CD14-positive monocyte (primary cell): ENCODE measurements around the gene ATP1A3. TPM values are rescaled to one million over a fixed set of nuclear protein-coding genes. Genes with fewer than 3 reads are reported as not detected.

Experiments used
- DNase-seq, 3 donors: peaks; one replicate each; pipeline ENCODE4 v3.0.0-alpha.2; 2011 to 2022
- H2AFZ ChIP-seq: 2 replicates; pipeline ENCODE4 v1.6.0; 2012; ENCODE audit warnings: mild to moderate bottlenecking, low read depth, low read length, inconsistent platforms; ENCODE audit not compliant: insufficient read depth, poor library complexity, severe bottlenecking
- H3K27ac ChIP-seq, 2 donors: 1 replicate in 1 of 2; 2 replicates in 1 of 2; pipeline ENCODE4 v1.5.1; 2012 to 2013; ENCODE audit warnings: low read length in 2 of 2, control low read depth in 1 of 2, inconsistent platforms in 1 of 2, low read depth in 1 of 2, mild to moderate bottlenecking in 1 of 2
- H3K27me3 ChIP-seq, 2 donors: one replicate each; pipeline versions ENCODE4 v1.6.0 to v1.6.1; 2011 to 2013; ENCODE audit warnings: low read length in 2 of 2; ENCODE audit not compliant: control insufficient read depth in 2 of 2, insufficient read depth in 2 of 2
- H3K36me3 ChIP-seq, 2 donors: replicated peaks in 1 of 2; 1 replicate in 1 of 2; 2 replicates in 1 of 2; pipeline versions ENCODE4 v1.5.1 to v1.6.1; 2012 to 2013; ENCODE audit warnings: low read length in 2 of 2, control low read depth in 1 of 2, inconsistent platforms in 1 of 2, mild to moderate bottlenecking in 1 of 2; ENCODE audit not compliant: insufficient read depth in 2 of 2, control insufficient read depth in 1 of 2
- H3K4me1 ChIP-seq, 2 donors: 1 replicate in 1 of 2; 2 replicates in 1 of 2; pipeline versions ENCODE4 v1.5.1 to v1.6.1; 2012 to 2013; ENCODE audit warnings: low read length in 2 of 2, control low read depth in 1 of 2, inconsistent platforms in 1 of 2, mild to moderate bottlenecking in 1 of 2, moderate library complexity in 1 of 2; ENCODE audit not compliant: insufficient read depth in 2 of 2, control insufficient read depth in 1 of 2
- H3K4me2 ChIP-seq: replicated peaks from 2 replicates; pipeline ENCODE3; 2012; ENCODE audit warnings: low read length, moderate library complexity, mild to moderate bottlenecking; ENCODE audit not compliant: poor library complexity, severe bottlenecking; ENCODE audit errors: extremely low read depth
- H3K4me3 ChIP-seq, 3 experiments: fragments of 200-600 bp in 1 of 3; sonication (generic) in 1 of 3; replicated peaks in 1 of 3; 1 replicate in 2 of 3; 2 replicates in 1 of 3; pipeline ENCODE4 v1.5.1; 2011 to 2013; ENCODE audit warnings: low read length in 3 of 3, mild to moderate bottlenecking in 3 of 3, control low read depth in 2 of 3, low read depth in 2 of 3, inconsistent platforms in 1 of 3, moderate library complexity in 1 of 3
- H3K79me2 ChIP-seq: 2 replicates; pipeline ENCODE4 v1.6.0; 2012; ENCODE audit warnings: mild to moderate bottlenecking, control low read depth, inconsistent platforms, low read length, moderate library complexity; ENCODE audit not compliant: insufficient read depth
- H3K9ac ChIP-seq: 2 replicates; pipeline ENCODE4 v1.6.0; 2017; ENCODE audit warnings: low read length, mild to moderate bottlenecking; ENCODE audit not compliant: insufficient read depth, poor library complexity, severe bottlenecking
- H3K9me3 ChIP-seq, 2 donors: replicated peaks in 1 of 2; 1 replicate in 1 of 2; 2 replicates in 1 of 2; pipeline versions ENCODE4 v1.5.1 to v1.6.1; 2012 to 2013; ENCODE audit warnings: low read length in 2 of 2, control low read depth in 1 of 2; ENCODE audit not compliant: control insufficient read depth in 1 of 2, insufficient read depth in 1 of 2
- H4K20me1 ChIP-seq: 2 replicates; pipeline ENCODE4 v1.6.0; 2012; ENCODE audit warnings: mild to moderate bottlenecking, low read length, control low read depth, moderate library complexity; ENCODE audit not compliant: insufficient read depth
- H3K27ac Mint-ChIP-seq, 7 donors: one replicate each; pipeline ENCODE4 v1.8.0; 2020; ENCODE audit warnings: mild to moderate bottlenecking in 7 of 7, mixed read lengths in 7 of 7, moderate library complexity in 6 of 7, inconsistent platforms in 2 of 7
- H3K27me3 Mint-ChIP-seq, 3 donors: one replicate each; pipeline ENCODE4 v1.8.0; 2021 to 2022; ENCODE audit warnings: low read depth in 3 of 3, mild to moderate bottlenecking in 3 of 3, mixed read lengths in 3 of 3, moderate library complexity in 3 of 3, inconsistent platforms in 1 of 3
- H3K36me3 Mint-ChIP-seq, 2 donors: one replicate each; pipeline ENCODE4 v1.8.0; 2020; ENCODE audit warnings: mixed read lengths in 2 of 2, inconsistent platforms in 1 of 2, mild to moderate bottlenecking in 1 of 2
- H3K4me1 Mint-ChIP-seq: one replicate; pipeline ENCODE4 v1.8.0; 2020; ENCODE audit warnings: mild to moderate bottlenecking, mixed read lengths
- H3K4me3 Mint-ChIP-seq, 2 donors: one replicate each; pipeline ENCODE4 v1.8.0; 2020; ENCODE audit warnings: mild to moderate bottlenecking in 2 of 2, mixed read lengths in 2 of 2, moderate library complexity in 1 of 2
- H3K9me3 Mint-ChIP-seq, 7 donors: one replicate each; pipeline ENCODE4 v1.8.0; 2020 to 2022; ENCODE audit warnings: mixed read lengths in 7 of 7, mild to moderate bottlenecking in 6 of 7, moderate library complexity in 6 of 7, inconsistent platforms in 2 of 7
- CTCF ChIP-seq: fragments of 200-600 bp; IDR thresholded peaks from one replicate; pipeline ENCODE4 v1.8.0; 2022; ENCODE audit warnings: antibody characterized with exemption, mild to moderate bottlenecking
- WGBS: methylation state at CpG from one replicate; pipeline ENCODE4 v1.1.5; 2013; ENCODE audit warnings: missing lambda C conversion rate; ENCODE audit not compliant: insufficient coverage; 5-methylcytosine and 5-hydroxymethylcytosine counted together
- intact Hi-C, 2 donors: fragments of 100-400 bp; cut with micrococcal nuclease; formaldehyde crosslinking; loops; one replicate each; pipeline versions ENCODE4 v1.15.0 to v1.15.1; 2023
- polyA plus RNA-seq, 3 donors: library from polyadenylated mRNA; depleted of rRNA in 1 of 3; unstranded in 2 of 3; stranded (reverse) in 1 of 3; fragments of 300-500 nt in 2 of 3; fragments of >200 nt in 1 of 3; fragmentation: Illumina TruSeq in 2 of 3; gene quantifications; 1 replicate in 2 of 3; 2 replicates in 1 of 3; pipeline ENCODE4 v1.2.3, GENCODE V29; 2012 to 2021

The ATP1A3 gene
- polyA plus RNA-seq, 3 donors, result 0.07 to 0.10 TPM; not detected in 1

GRCh38 chr19:41934849-41935374 lies 59.1 kb downstream of the ATP1A3 start:
- Mint-ChIP-seq H3K27ac (peak overlapping the region in 1 of 7 donors; percentile 29), H3K4me3 (peak overlapping the region in 1 of 2 donors; percentile 79), H3K36me3 (peaks cover 0 to 2% of the 10 kb centered on the region in 2 donors), H3K9me3 (peaks cover 0 to 10% (median 2%) of the 10 kb centered on the region in 7 donors), H3K27me3 (peaks cover 32 to 71% (median 56%) of the 10 kb centered on the region in 3 donors), H3K4me1 (peaks cover 14% of the 10 kb centered on the region)
- Histone ChIP-seq H3K27me3 (peaks cover 15 to 55% of the 10 kb centered on the region in 2 donors), H3K79me2 (no peaks in the 10 kb centered on the region), H2AFZ (no peak overlapping the region), H3K36me3 (no peaks in the 10 kb centered on the region), H3K4me2 (no peak overlapping the region), H3K9me3 (peaks cover 0 to 14% of the 10 kb centered on the region in 2 donors), H4K20me1 (no peaks in the 10 kb centered on the region), H3K4me3 (no peak overlapping the region), H3K27ac (no peak overlapping the region), H3K4me1 (peaks cover 4 to 5% of the 10 kb centered on the region in 2 donors), H3K9ac (no peak overlapping the region)
- DNase-seq, result peak; percentile 52 to 76 (median 59)
- TF ChIP-seq CTCF, result peak; percentile 91
- 53% methylated on average over 4 of the region's 7 CpGs for WGBS
- intact Hi-C loops, result loop anchor here in 1 of 2 donors (5.0 kb wide), 1 partner anchor 53 kb away; the partner anchor contains the start of gene ARHGEF1

GRCh38 chr19:41933693-41934426 lies 60.2 kb downstream of the ATP1A3 start:
- WGBS, result 59% methylated on average over 7 of the region's 7 CpGs
- H3K9ac ChIP-seq, result no peak overlapping the region
- Mint-ChIP-seq H3K27ac (no peak overlapping the region), H3K4me1 (peaks cover 16% of the 10 kb centered on the region), H3K4me3 (peak overlapping the region in 1 of 2 donors; percentile 13), H3K9me3 (peaks cover 0 to 14% (median 2%) of the 10 kb centered on the region in 7 donors), H3K36me3 (peaks cover 0 to 6% of the 10 kb centered on the region in 2 donors), H3K27me3 (peaks cover 22 to 73% (median 62%) of the 10 kb centered on the region in 3 donors)
- H3K9me3 ChIP-seq, result peaks cover 0 to 24% of the 10 kb centered on the region in 2 donors
- intact Hi-C loops, result loop anchor here in 1 of 2 donors (5.0 kb wide), 1 partner anchor 52 kb away; the partner anchor contains the start of gene ARHGEF1
- no peaks in the 10 kb centered on the region for H3K79me2 ChIP-seq
- H2AFZ ChIP-seq, result no peak overlapping the region
- no peaks in the 10 kb centered on the region for H4K20me1 ChIP-seq
- no peak overlapping the region for H3K4me3 ChIP-seq
- H3K27ac ChIP-seq, result no peak overlapping the region
- H3K4me1 ChIP-seq, result peaks cover under 1 to 4% of the 10 kb centered on the region in 2 donors
- H3K4me2 ChIP-seq, result no peak overlapping the region
- H3K36me3 ChIP-seq, result no peaks in the 10 kb centered on the region
- TF ChIP-seq CTCF, result no peak
- peaks cover 20 to 56% of the 10 kb centered on the region in 2 donors for H3K27me3 ChIP-seq
- DNase-seq, result peak in 1 of 3 donors; percentile 31
